ENCODE results near the gene KHK.

KHK gene

DNA sequence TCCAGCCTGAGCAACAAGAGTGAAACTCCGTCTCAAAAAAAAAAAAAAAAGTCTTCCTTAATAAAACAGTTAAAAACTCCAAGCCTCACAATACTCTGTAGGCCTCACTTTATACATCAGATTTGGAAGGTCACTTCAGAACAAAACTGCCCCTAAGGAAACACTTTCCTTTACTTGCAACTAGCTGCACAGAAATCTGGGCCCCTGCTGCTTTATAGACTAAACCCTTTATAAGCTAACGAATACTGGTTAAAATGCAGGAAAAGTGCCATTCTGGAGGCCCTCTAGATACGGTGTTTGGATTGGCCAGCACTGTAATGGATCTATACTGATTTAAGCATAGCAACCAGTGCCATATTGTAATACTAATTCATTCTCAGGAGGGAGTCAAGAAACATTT is 38.5 kb downstream of the KHK start:
- Histone ChIP-seq H3K9ac (ENCODE audit: low read length in 5 of 5) (no peak overlapping the region), H3K36me3 (ENCODE audit: control insufficient read depth in 5 of 5, insufficient read depth in 5 of 5, low read length in 5 of 5) (peaks cover 0 to 13% (median 12%) of the 10 kb centered on the region in 5 donors), H3K27ac (ENCODE audit: low read depth, low read length) (no peak overlapping the region), H3K4me1 (ENCODE audit: control insufficient read depth in 5 of 5, insufficient read depth in 5 of 5, low read length in 5 of 5) (peaks cover 4 to 24% (median 22%) of the 10 kb centered on the region in 5 donors), H3K9me3 (ENCODE audit: control insufficient read depth in 5 of 5, low read length in 5 of 5) (no peaks in the 10 kb centered on the region), H3K4me3 (ENCODE audit: low read depth in 1 of 5, low read length in 5 of 5) (no peak overlapping the region), H3K27me3 (ENCODE audit: control insufficient read depth in 5 of 5, insufficient read depth in 4 of 5, low read length in 5 of 5) (no peaks in the 10 kb centered on the region)

DNA sequence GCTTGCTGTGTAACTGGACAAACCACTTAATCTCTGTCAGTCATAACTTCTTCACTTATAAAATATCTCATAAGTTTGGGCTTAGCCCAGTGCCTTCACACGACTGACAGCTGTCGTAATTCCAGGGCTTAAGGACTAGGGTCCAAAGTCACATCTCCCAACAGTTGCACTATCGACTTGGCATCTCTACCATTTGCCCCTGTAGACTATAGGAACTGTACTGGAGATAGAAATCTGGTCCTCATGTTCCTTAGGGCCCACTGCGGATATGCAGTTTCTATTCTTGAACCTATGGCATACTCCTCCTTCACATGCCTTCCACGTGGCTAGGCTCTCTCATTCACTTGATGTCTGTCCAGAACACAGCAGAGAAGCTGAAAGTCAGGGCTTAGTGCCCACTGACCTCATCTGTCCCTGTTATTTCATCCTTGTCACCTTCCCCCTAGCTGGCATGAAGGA is 39.7 kb downstream of the KHK start:
- Histone ChIP-seq H3K36me3 (ENCODE audit: control insufficient read depth in 5 of 5, insufficient read depth in 5 of 5, low read length in 5 of 5) (peaks cover 0 to 25% (median 24%) of the 10 kb centered on the region in 5 donors), H3K4me3 (ENCODE audit: low read depth in 1 of 5, low read length in 5 of 5) (no peak overlapping the region), H3K27me3 (ENCODE audit: control insufficient read depth in 5 of 5, insufficient read depth in 4 of 5, low read length in 5 of 5) (no peaks in the 10 kb centered on the region), H3K27ac (ENCODE audit: low read depth, low read length) (peak overlapping the region; percentile 69), H3K9me3 (ENCODE audit: control insufficient read depth in 5 of 5, low read length in 5 of 5) (no peaks in the 10 kb centered on the region), H3K4me1 (ENCODE audit: control insufficient read depth in 5 of 5, insufficient read depth in 5 of 5, low read length in 5 of 5) (peaks cover 4 to 24% (median 22%) of the 10 kb centered on the region in 5 donors), H3K9ac (ENCODE audit: low read length in 5 of 5) (no peak overlapping the region)

DNA sequence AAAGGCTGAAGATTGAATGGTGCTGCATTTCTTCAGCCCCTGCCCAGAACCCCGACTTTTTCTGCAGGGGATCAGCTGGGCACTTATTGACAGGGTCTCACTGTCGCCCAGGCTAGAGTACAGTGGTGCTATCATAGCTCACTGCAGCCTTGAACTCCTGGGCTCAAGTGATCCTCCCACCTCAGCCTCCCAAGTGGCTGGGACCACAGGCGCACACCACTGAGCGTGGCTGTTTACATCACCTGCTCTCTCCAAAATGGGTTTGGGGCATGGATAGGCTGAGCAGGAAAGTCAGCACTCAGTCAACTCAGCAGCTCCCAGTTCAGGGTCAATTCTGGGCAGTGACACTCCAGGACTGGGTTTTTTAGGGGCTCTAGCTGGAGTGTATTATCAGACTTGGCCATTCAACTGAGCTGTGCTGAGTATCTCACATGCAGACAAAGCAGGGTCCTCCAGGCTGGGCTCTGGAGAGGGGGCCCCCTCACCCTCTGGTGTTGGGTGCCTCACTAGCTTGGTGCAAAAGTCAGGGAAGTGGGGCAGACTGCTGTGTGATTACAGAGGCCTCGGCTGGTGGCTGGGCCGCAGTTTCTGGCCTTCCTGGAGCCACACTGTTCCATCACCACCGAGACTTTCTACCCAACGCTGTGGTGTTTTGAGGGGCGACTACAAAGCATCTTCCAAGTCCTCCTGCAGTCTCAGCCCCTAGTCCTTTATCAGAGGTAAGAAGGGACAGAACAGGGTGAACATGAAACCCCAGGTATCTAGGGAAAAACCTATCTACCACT is 41.5 kb downstream of the KHK start:
- Histone ChIP-seq H3K27me3 (ENCODE audit: control insufficient read depth in 5 of 5, insufficient read depth in 4 of 5, low read length in 5 of 5) (no peaks in the 10 kb centered on the region), H3K27ac (ENCODE audit: low read depth, low read length) (no peak overlapping the region), H3K4me3 (ENCODE audit: low read depth in 1 of 5, low read length in 5 of 5) (no peak overlapping the region), H3K4me1 (ENCODE audit: control insufficient read depth in 5 of 5, insufficient read depth in 5 of 5, low read length in 5 of 5) (peaks cover 4 to 33% (median 29%) of the 10 kb centered on the region in 5 donors), H3K9me3 (ENCODE audit: control insufficient read depth in 5 of 5, low read length in 5 of 5) (no peaks in the 10 kb centered on the region), H3K36me3 (ENCODE audit: control insufficient read depth in 5 of 5, insufficient read depth in 5 of 5, low read length in 5 of 5) (peaks cover 0 to 42% (median 35%) of the 10 kb centered on the region in 5 donors), H3K9ac (ENCODE audit: low read length in 5 of 5) (peak overlapping the region in 1 of 5 donors; percentile 14)

DNA sequence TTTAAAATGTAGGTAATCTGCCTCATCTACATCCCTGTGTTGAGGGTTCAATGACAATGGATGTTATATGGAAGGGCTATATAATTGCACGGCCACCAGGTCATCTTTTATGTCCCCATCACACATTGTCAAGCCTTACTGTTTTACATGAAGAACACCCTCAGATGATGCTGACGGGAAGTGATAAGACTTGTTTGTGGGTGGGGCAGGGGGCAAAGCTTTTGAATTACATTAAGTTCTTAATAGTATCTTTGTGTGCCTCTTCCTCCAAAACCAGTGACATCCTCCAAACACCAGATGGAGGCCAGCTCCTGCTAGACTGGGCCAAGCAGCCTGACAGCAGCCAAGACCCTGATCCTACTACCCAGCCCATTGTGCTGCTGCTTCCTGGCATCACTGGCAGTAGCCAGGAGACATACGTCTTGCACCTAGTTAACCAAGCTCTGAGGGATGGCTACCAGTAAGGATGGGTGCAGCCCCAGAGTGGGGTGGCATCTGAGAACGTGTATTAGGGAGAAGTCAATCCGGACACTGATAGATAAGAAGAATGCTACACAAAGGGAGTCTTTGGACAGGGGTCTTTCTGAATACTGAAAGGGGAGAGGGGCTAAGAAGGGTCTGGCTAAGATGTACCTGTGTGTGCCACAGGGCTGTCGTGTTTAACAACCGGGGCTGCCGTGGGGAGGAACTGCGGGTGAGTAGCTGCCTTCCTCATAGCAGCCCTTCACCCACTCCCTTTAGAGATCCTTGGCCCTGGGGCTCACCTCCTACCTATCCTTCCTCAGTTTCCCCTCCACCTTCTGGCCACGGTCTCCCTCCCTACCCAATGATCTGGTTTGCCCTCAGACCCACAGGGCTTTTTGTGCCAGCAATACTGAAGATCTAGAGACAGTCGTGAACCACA is 42.3 kb downstream of the KHK start:
- Histone ChIP-seq H3K4me1 (ENCODE audit: control insufficient read depth in 5 of 5, insufficient read depth in 5 of 5, low read length in 5 of 5) (peaks cover 2 to 33% (median 29%) of the 10 kb centered on the region in 5 donors), H3K4me3 (ENCODE audit: low read depth in 1 of 5, low read length in 5 of 5) (no peak overlapping the region), H3K27ac (ENCODE audit: low read depth, low read length) (no peak overlapping the region), H3K9ac (ENCODE audit: low read length in 5 of 5) (peak overlapping the region in 1 of 5 donors; percentile 14), H3K27me3 (ENCODE audit: control insufficient read depth in 5 of 5, insufficient read depth in 4 of 5, low read length in 5 of 5) (no peaks in the 10 kb centered on the region), H3K9me3 (ENCODE audit: control insufficient read depth in 5 of 5, low read length in 5 of 5) (no peaks in the 10 kb centered on the region), H3K36me3 (ENCODE audit: control insufficient read depth in 5 of 5, insufficient read depth in 5 of 5, low read length in 5 of 5) (peaks cover 0 to 42% (median 35%) of the 10 kb centered on the region in 5 donors)

GRCh38 chr2:27130396-27130795 is 43.8 kb downstream of the KHK start:
- H3K9ac ChIP-seq (ENCODE audit: low read length in 5 of 5), result no peak overlapping the region
- H3K4me3 ChIP-seq (ENCODE audit: low read depth in 1 of 5, low read length in 5 of 5), result no peak overlapping the region
- H3K27me3 ChIP-seq (ENCODE audit: control insufficient read depth in 5 of 5, insufficient read depth in 4 of 5, low read length in 5 of 5), result no peaks in the 10 kb centered on the region
- H3K4me1 ChIP-seq (ENCODE audit: control insufficient read depth in 5 of 5, insufficient read depth in 5 of 5, low read length in 5 of 5), result peaks cover 2 to 32% (median 31%) of the 10 kb centered on the region in 5 donors
- H3K36me3 ChIP-seq (ENCODE audit: control insufficient read depth in 5 of 5, insufficient read depth in 5 of 5, low read length in 5 of 5), result peaks cover 0 to 42% (median 35%) of the 10 kb centered on the region in 5 donors
- H3K27ac ChIP-seq (ENCODE audit: low read depth, low read length), result no peak overlapping the region
- no peaks in the 10 kb centered on the region for H3K9me3 ChIP-seq (ENCODE audit: control insufficient read depth in 5 of 5, low read length in 5 of 5)

DNA sequence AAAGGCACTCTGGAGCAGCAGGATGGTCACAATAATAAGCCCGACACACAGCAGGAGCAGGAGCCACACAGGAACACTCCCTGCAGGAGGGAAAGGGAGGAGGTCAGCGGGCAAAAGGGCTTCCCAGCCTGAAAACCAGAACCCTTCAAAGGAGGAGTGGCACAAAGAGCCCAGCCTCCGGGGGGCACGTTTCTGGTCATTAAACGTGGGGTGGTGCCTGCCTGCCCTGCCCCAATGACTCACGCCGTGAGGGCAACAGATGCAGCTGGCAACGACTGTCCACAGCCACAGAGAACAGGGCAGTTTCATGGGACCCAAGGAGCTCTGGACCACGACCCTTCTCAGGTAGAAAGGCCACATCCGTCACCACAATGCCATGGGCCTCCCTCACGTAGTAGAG is 44.9 kb downstream of the KHK start:
- Histone ChIP-seq H3K9ac (ENCODE audit: low read length in 5 of 5) (no peak overlapping the region), H3K4me1 (ENCODE audit: control insufficient read depth in 5 of 5, insufficient read depth in 5 of 5, low read length in 5 of 5) (peaks cover 0 to 27% (median 24%) of the 10 kb centered on the region in 5 donors), H3K9me3 (ENCODE audit: control insufficient read depth in 5 of 5, low read length in 5 of 5) (no peaks in the 10 kb centered on the region), H3K27me3 (ENCODE audit: control insufficient read depth in 5 of 5, insufficient read depth in 4 of 5, low read length in 5 of 5) (no peaks in the 10 kb centered on the region), H3K4me3 (ENCODE audit: low read depth in 1 of 5, low read length in 5 of 5) (no peak overlapping the region), H3K36me3 (ENCODE audit: control insufficient read depth in 5 of 5, insufficient read depth in 5 of 5, low read length in 5 of 5) (peaks cover 0 to 42% (median 35%) of the 10 kb centered on the region in 5 donors), H3K27ac (ENCODE audit: low read depth, low read length) (no peak overlapping the region)

DNA sequence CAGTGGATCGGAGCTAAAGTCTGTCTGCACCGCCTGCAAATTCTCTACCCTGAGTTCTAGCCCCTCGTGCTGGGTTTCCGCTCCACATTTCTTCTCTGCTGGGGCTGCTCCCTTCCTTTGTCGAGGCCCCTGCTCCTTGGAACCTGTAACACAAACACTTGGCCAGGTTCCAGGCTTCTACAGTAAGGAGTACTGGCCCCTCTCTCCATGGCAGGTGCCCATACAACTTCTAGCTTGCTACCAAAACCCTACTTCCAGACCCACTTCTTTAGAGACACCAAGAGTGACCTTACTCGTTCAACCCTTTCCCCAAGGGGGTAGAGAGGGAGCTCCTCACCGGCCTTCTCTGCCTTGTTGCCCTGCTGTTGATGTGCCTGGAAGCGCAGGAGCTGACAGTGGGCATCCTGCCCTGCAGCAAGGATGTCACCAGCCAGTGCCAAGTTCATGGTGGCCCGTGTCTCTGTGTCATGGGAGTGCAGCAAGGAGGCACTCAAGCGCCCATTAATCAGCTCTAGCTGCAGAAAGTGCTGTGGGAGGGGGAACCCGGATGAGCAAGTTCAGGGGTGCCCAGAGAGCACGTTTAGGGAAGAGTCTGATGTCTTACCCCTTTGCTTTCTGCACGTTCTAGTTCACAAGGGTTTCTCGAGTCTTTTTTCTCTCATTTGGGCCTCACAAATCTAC is 46.8 kb downstream of the KHK start:
- H3K27me3 ChIP-seq (ENCODE audit: control insufficient read depth in 5 of 5, insufficient read depth in 4 of 5, low read length in 5 of 5), result no peaks in the 10 kb centered on the region
- peak overlapping the region in 4 of 5 donors; percentile 89 to 96 (median 91) for H3K9ac ChIP-seq (ENCODE audit: low read length in 5 of 5)
- H3K4me1 ChIP-seq (ENCODE audit: control insufficient read depth in 5 of 5, insufficient read depth in 5 of 5, low read length in 5 of 5), result peaks cover 0 to 25% (median 23%) of the 10 kb centered on the region in 5 donors
- H3K36me3 ChIP-seq (ENCODE audit: control insufficient read depth in 5 of 5, insufficient read depth in 5 of 5, low read length in 5 of 5), result peaks cover 0 to 42% (median 35%) of the 10 kb centered on the region in 5 donors
- peak overlapping the region; percentile 34 for H3K27ac ChIP-seq (ENCODE audit: low read depth, low read length)
- H3K9me3 ChIP-seq (ENCODE audit: control insufficient read depth in 5 of 5, low read length in 5 of 5), result no peaks in the 10 kb centered on the region
- peak overlapping the region; percentile 80 to 93 (median 89) for H3K4me3 ChIP-seq (ENCODE audit: low read depth in 1 of 5, low read length in 5 of 5)

DNA sequence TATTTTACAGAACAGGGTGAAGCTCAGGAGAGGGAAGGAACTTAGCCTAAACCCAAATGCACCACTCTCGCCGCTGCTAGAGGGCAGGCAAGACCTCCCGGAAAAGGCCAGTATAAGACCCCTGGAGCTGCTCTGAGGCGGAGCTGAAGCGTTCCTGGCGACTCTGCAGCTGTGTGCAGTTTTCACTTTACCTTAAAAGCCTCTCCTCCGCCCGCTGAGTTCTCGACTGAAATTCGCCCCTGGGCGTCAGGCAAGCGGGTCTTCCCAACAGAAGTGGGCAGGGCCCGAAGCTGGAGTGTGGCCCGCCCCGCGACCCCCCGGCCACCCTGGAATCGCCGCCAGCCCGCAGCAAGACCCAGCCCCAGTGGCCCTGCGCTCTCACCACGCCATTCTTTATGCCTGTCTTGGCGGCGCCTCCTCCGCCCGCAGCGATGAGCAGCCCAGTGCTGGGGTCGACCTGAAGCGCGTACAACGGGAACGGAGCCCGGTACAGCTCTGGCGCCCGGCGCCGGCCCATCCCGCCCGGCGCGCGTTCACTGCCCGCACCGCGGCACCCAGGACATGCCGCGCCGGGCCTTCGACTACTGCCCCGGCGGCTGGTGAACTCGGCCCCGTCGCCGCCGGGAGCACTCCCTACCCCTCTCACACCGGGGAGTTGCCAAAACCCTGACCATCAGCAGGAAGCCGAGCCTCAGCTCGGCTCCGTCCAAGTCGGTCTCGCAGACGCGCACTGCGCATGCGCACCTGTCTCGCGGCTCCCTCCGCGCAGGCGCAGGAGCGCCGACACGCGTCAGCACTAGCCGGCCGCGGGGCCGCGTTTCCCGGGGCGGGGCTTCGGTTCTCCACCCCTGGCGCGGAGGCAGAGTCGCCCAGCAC is 47.6 kb downstream of the KHK start, which contains the start of gene PREB:
TSS of gene PREB (minus strand) at position 732 of the 876 bp plus-strand sequence. CDS start at position 517, 215 bp downstream.
- peak within 1 kb of the TSS; percentile 71 to 96 (median 90) for H3K9ac ChIP-seq (ENCODE audit: low read length in 5 of 5)
- no peaks in the 10 kb centered on the region for H3K27me3 ChIP-seq (ENCODE audit: control insufficient read depth in 5 of 5, insufficient read depth in 4 of 5, low read length in 5 of 5)
- no peaks in the 10 kb centered on the region for H3K9me3 ChIP-seq (ENCODE audit: control insufficient read depth in 5 of 5, low read length in 5 of 5)
- H3K4me3 ChIP-seq (ENCODE audit: low read depth in 1 of 5, low read length in 5 of 5), result peak within 1 kb of the TSS; percentile 80 to 93 (median 89)
- H3K4me1 ChIP-seq (ENCODE audit: control insufficient read depth in 5 of 5, insufficient read depth in 5 of 5, low read length in 5 of 5), result peaks cover 0 to 25% (median 23%) of the 10 kb centered on the region in 5 donors
- H3K36me3 ChIP-seq (ENCODE audit: control insufficient read depth in 5 of 5, insufficient read depth in 5 of 5, low read length in 5 of 5), result peaks cover 0 to 39% (median 33%) of the 10 kb centered on the region in 5 donors
- peak within 1 kb of the TSS; percentile 83 for H3K27ac ChIP-seq (ENCODE audit: low read depth, low read length)
